ENCODE measurements around the gene FAM3A.
A peak's percentile ranks its signal among the peaks of the same experiment; 100 is the strongest.

Gene FAM3A

DNA sequence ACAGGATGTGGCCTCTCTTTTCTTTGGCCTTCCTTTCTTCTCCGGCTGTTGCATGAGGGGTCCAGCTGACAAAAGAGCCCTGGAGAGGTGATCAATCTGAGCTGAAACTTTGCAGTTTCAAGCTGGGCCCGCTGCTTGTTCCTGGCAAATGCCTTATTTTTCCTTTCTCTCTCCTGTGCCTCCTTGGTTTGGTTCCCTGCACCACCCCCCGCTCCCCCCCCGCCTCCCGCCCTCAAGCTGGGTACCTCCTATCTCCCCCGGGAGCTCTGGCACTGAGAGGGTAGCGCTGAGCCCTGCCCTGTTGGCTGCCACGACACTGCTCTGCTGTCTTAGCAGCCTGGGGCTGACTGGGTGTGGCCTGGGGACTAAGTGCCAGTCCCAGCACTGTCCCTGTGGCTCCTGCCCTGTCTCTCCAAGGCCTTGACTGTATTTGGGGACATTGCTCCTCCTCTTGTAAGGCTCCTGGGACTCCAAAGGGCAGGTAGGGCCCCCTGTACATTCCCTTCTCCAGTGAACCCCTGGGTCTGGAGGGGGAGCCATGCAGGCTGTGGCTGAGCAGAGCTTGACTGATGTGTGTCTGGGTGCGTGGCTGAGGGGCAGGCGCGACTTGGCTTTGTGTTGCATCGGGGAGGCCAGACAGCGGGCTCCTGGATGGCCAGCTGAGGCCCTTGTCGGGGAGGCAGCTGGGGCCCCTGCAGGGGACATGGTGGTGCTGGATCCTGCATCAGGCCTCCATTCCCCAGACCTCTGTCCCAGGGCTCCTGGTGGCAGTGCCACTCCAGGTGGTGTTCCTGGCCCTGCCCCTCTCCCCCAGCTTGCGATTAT, 56.9 kb downstream of the FAM3A start:
- DNase-seq = peak; percentile 19

GRCh38 chrX:154458116-154458953, 57.7 kb downstream of the FAM3A start, which contains the start of gene PLXNA3:
PLXNA3 (plus strand) TSS chrX:154458281; CDS start chrX:154460184, 1,903 bp downstream.
- DNase-seq = peak; percentile 20

- DNase-seq = no peak
Measured at GRCh38 chrX:154457491-154458115, 58.4 kb downstream of the FAM3A start.
